HepG2 (cell line): ENCODE data around the gene AK8. TPM values are rescaled to one million over a fixed set of nuclear protein-coding genes. Genes with fewer than 3 reads are reported as not detected.
"Not testable (repeated sequence)": the region's sequence is repeated elsewhere in the genome, so short reads cannot be mapped to it uniquely, and the experiment has no call there.

ENCODE experiments used
- ATAC-seq: fragments of 200-7000 bp; cut with Tn5 transposase; 3 replicates; pipeline ENCODE4 v1.9.1; 2020; ENCODE audit warnings: mild to moderate bottlenecking, moderate library complexity
- BruUV-seq: library from RNA; stranded (reverse); fragments of 400-500 nt; replicated peaks from 2 replicates; lab custom pipeline; 2021; lab: Mats Ljungman, UMichigan
- CTCF ChIA-PET: fragments of 300-600 bp; formaldehyde crosslinking; extraction: SDS; loops from one replicate; lab custom pipeline; 2021; ENCODE audit warnings: low total read pairs, inconsistent platforms, low intra/inter-chr PET ratio; lab: Yijun Ruan, JAX
- POLR2A ChIA-PET: fragments of 350-600 bp; sonication (Branson Sonifier 250); formaldehyde crosslinking; loops from one replicate; lab custom pipeline; 2020; ENCODE audit warnings: antibody characterized with exemption, inconsistent platforms; lab: Yijun Ruan, JAX
- DNase-seq: peaks from one replicate; pipeline ENCODE4 v3.0.0-alpha.2; 2015; ENCODE audit warnings: low spot score
- FAIRE-seq: peaks from 3 replicates; lab custom pipeline; 2011; peaks lifted over from hg19 to GRCh38; lab: Jason Lieb, UNC
- H2AFZ ChIP-seq: one replicate; pipeline ENCODE4 v1.6.1; 2011; ENCODE audit warnings: low read length, inconsistent platforms
- H3K27ac ChIP-seq: fragments of 300-600 bp; 3 replicates; pipeline ENCODE4 v1.8.0; 2011; ENCODE audit warnings: mixed run types, mild to moderate bottlenecking, mixed read lengths, low read length, inconsistent platforms; ENCODE audit not compliant: insufficient read depth; ENCODE audit errors: extremely low read length
- H3K27me3 ChIP-seq, 2 experiments: fragments of 200-600 bp in 1 of 2; 2 replicates in 1 of 2; 3 replicates in 1 of 2; pipeline versions ENCODE4 v1.6.0 to v1.8.0; 2011; ENCODE audit warnings: low read length in 2 of 2, mild to moderate bottlenecking in 2 of 2, moderate library complexity in 2 of 2, inconsistent platforms in 1 of 2; ENCODE audit not compliant: insufficient read depth in 2 of 2, control insufficient read depth in 1 of 2
- H3K36me3 ChIP-seq, 2 experiments: fragments of 200-600 bp in 1 of 2; replicated peaks in 1 of 2; 2 replicates in 1 of 2; 3 replicates in 1 of 2; pipeline versions ENCODE4 v1.5.1 to v1.8.0; 2011; ENCODE audit warnings: low read length in 2 of 2, inconsistent platforms in 1 of 2; ENCODE audit not compliant: insufficient read depth in 2 of 2, control insufficient read depth in 1 of 2
- H3K4me1 ChIP-seq: 2 replicates; pipeline ENCODE4 v1.5.1; 2012; ENCODE audit warnings: low read length, inconsistent platforms; ENCODE audit not compliant: insufficient read depth
- H3K4me2 ChIP-seq: 2 replicates; pipeline ENCODE4 v1.6.0; 2011; ENCODE audit warnings: low read depth, low read length, inconsistent platforms
- H3K4me3 ChIP-seq, 3 experiments: fragments of 200-600 bp in 1 of 3; sonication (generic), shearing (Covaris generic) in 1 of 3; replicated peaks in 1 of 3; 2 replicates each; pipeline ENCODE4 v1.5.1; 2011 to 2016; ENCODE audit warnings: low read length in 3 of 3, inconsistent platforms in 2 of 3, low read depth in 2 of 3, mild to moderate bottlenecking in 2 of 3, control low read depth in 1 of 3, mixed read lengths in 1 of 3; ENCODE audit not compliant: insufficient read depth in 1 of 3
- H3K79me2 ChIP-seq: one replicate; pipeline ENCODE4 v1.6.1; 2011; ENCODE audit warnings: low read length, inconsistent platforms; ENCODE audit not compliant: insufficient read depth
- H3K9ac ChIP-seq: 2 replicates; pipeline ENCODE4 v1.6.0; 2011; ENCODE audit warnings: mild to moderate bottlenecking, low read depth, low read length, inconsistent platforms; ENCODE audit not compliant: insufficient read depth
- H3K9me3 ChIP-seq: 2 replicates; pipeline ENCODE4 v1.5.1; 2012; ENCODE audit warnings: mild to moderate bottlenecking, low read length
- H4K20me1 ChIP-seq: 2 replicates; pipeline ENCODE4 v1.6.0; 2011; ENCODE audit warnings: inconsistent platforms, mild to moderate bottlenecking, low read length, moderate library complexity; ENCODE audit not compliant: insufficient read depth
- HOXA3 ChIP-seq: sonication (generic); formaldehyde crosslinking; IDR thresholded peaks from 2 replicates; pipeline ENCODE4 v1.5.0; 2020; ENCODE audit warnings: missing genetic modification reagents
- MXD4 ChIP-seq: IDR thresholded peaks from 2 replicates; pipeline ENCODE4 v1.6.1; 2016; ENCODE audit warnings: mild to moderate bottlenecking, missing biosample characterization, missing genetic modification reagents
- NR2F6 ChIP-seq, 2 experiments: IDR thresholded peaks; 2 replicates each; pipeline ENCODE4 v1.6.1; 2016; ENCODE audit warnings: antibody characterized with exemption in 1 of 2, mild to moderate bottlenecking in 1 of 2
- TAF15 ChIP-seq: fragments of 200-400 bp; formaldehyde crosslinking; IDR thresholded peaks from one replicate; pipeline ENCODE4 v1.6.1; 2018; ENCODE audit warnings: mild to moderate bottlenecking, low read depth, low read length; ENCODE audit not compliant: poor library complexity, severe bottlenecking
- TCF12 ChIP-seq, 2 experiments: fragments of 450-650 bp in 1 of 2; sonication (generic) in 1 of 2; formaldehyde crosslinking in 1 of 2; IDR thresholded peaks; 2 replicates each; pipeline versions ENCODE4 v1.6.1 to v1.8.0; 2017 to 2022; ENCODE audit warnings: antibody characterized with exemption in 1 of 2, mild to moderate bottlenecking in 1 of 2, missing genetic modification reagents in 1 of 2, moderate library complexity in 1 of 2
- ZNF501 ChIP-seq: sonication (generic); formaldehyde crosslinking; IDR thresholded peaks from 2 replicates; pipeline ENCODE4 v1.5.1; 2020; ENCODE audit warnings: mild to moderate bottlenecking, moderate library complexity, missing genetic modification reagents
- ZNF547 ChIP-seq: sonication (generic); formaldehyde crosslinking; IDR thresholded peaks from 2 replicates; pipeline ENCODE4 v1.5.1; 2020; ENCODE audit warnings: mild to moderate bottlenecking, missing genetic modification reagents
- ZNF704 ChIP-seq: sonication (generic); formaldehyde crosslinking; IDR thresholded peaks from 2 replicates; pipeline ENCODE4 v1.8.1; 2023; ENCODE audit warnings: mild to moderate bottlenecking, inconsistent platforms, moderate library complexity, missing genetic modification reagents, borderline replicate concordance
- ZSCAN29 ChIP-seq: sonication (generic); formaldehyde crosslinking; conservative IDR thresholded peaks from 2 replicates; pipeline ENCODE4 v1.4.0; 2020; ENCODE audit warnings: mild to moderate bottlenecking, missing genetic modification reagents
- WGBS: methylation state at CpG from one replicate; pipeline ENCODE4 v1.1.6; 2017; ENCODE audit warnings: low lambda C conversion rate; 5-methylcytosine and 5-hydroxymethylcytosine counted together
- in situ Hi-C: cut with HindIII; loops from 2 replicates; pipeline ENCODE4 v1.10.0; 2017; ENCODE audit warnings: low pct_unique_long_range_greater_than_20kb; ENCODE audit not compliant: extremely low pct_ligation_motif_present
- intact Hi-C: fragments of 100-400 bp; cut with micrococcal nuclease; formaldehyde crosslinking; loops from one replicate; pipeline ENCODE4 v1.10.0; 2022; ENCODE audit not compliant: unreplicated experiment
- polyA plus RNA-seq, 8 experiments: library from polyadenylated mRNA; depleted of rRNA in 3 of 8; stranded (reverse) in 7 of 8; unstranded in 1 of 8; fragments of >200 nt; fragmentation: Illumina TruSeq in 4 of 8; extraction: Trizol in 4 of 8; gene quantifications; 2 replicates each; pipeline versions ENCODE4 v1.2.1 to v1.2.3, GENCODE V29; 2011 to 2016; ENCODE audit warnings: low read depth in 4 of 8, missing spikeins in 1 of 8, mixed read lengths in 1 of 8; ENCODE audit not compliant: insufficient read depth in 1 of 8
- total RNA-seq, 5 experiments: library from RNA; depleted of rRNA; stranded (reverse); fragments of >200 nt; fragmentation: Illumina TruSeq; extraction: Trizol; gene quantifications; 2 replicates each; pipeline ENCODE4 v1.2.3, GENCODE V29; 2016; ENCODE audit warnings: low read depth in 1 of 5

The AK8 gene
- total and polyA plus RNA-seq, 2 of the 13 experiments (the other 11 are each of a cell fraction or from before 2014, with no cell fraction given), result 0.11 TPM; not detected in 1

DNA sequence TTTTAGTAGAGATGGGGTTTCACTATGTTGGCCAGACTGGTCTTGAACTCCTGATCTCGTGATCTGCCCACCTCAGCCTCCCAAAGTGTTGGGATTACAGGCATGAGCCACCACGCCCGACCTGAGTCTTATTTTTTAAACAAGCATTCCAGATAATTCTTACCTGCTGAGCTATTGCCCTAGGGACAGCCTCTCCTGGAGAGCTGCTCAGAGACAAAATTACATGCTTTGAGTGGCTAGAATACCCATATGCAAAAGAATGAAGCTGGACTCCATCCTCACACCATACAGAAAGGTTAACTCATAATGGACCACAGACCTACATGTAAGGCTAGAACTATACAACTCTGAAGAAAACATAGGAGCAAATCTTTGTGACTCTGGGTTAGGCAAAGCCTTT is 166.2 kb downstream of the AK8 start:
- ChIA-PET POLR2A (no interaction called here), CTCF (no interaction called here)
- Histone ChIP-seq H3K27me3 (peaks cover 3 to 9% of the 10 kb centered on the region in 2 experiments; a peak in 4 of 5 replicates), H3K79me2 (no peaks in the 10 kb centered on the region), H3K9me3 (no peaks in the 10 kb centered on the region), H3K36me3 (no peaks in the 10 kb centered on the region), H3K27ac (no peak overlapping the region), H3K4me3 (no peak overlapping the region), H3K4me1 (no peaks in the 10 kb centered on the region), H4K20me1 (no peaks in the 10 kb centered on the region), H2AFZ (no peak overlapping the region), H3K9ac (no peak overlapping the region), H3K4me2 (no peak overlapping the region)
- WGBS, result 34% methylated on average over 3 of the region's 3 CpGs
- FAIRE-seq (no peak), ATAC-seq (no peak), DNase-seq (no peak)
- intact Hi-C loops, result no loop called here
- TF ChIP-seq ZSCAN29 (CRISPR knock-in tag), result no peak
- BruUV-seq, result no TSS peak
- in situ Hi-C loops, result no loop called here

GRCh38 chr9:132711152-132711551 is 166.9 kb downstream of the AK8 start:
- CTCF ChIA-PET, FAIRE-seq, H3K79me2 ChIP-seq, ATAC-seq, in situ Hi-C loops, H3K9ac ChIP-seq, intact Hi-C loops, H3K4me3 ChIP-seq, H2AFZ ChIP-seq, H3K4me2 ChIP-seq, H4K20me1 ChIP-seq, H3K27ac ChIP-seq, H3K9me3 ChIP-seq, BruUV-seq, H3K27me3 ChIP-seq, H3K4me1 ChIP-seq, POLR2A ChIA-PET, DNase-seq, H3K36me3 ChIP-seq: not testable (repeated sequence)
- 69% methylated on average over 5 of the region's 5 CpGs for WGBS

DNA sequence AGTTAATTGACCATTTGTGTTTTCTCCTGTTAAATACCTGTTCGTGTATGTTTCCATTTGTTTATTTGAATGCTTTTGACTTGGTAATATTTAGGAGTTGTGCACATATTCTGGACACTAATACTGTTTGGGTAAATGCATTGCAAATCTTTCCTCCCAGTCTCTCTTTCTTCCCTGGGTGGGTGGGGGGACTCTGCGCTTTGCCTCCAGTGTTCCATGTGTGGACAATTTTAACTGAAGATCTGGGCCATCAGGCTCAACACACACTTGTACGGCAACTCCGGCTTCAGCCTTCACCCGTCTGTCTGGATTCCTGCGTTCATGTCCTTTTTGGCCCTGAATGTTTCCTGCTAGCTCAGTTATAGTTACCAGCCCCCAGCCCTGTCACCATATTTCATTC is 167.8 kb downstream of the AK8 start:
- 40% methylated on average over 6 of the region's 6 CpGs for WGBS
- H3K4me1 ChIP-seq, result no peaks in the 10 kb centered on the region
- no peak for DNase-seq
- H3K79me2 ChIP-seq, result no peaks in the 10 kb centered on the region
- no peak overlapping the region for H2AFZ ChIP-seq
- H3K4me2 ChIP-seq, result no peak overlapping the region
- BruUV-seq, result no TSS peak
- ChIA-PET CTCF (no interaction called here), POLR2A (no interaction called here)
- H3K4me3 ChIP-seq, result no peak overlapping the region
- in situ Hi-C loops, result no loop called here
- no peak overlapping the region for H3K9ac ChIP-seq
- intact Hi-C loops, result no loop called here
- no peak for FAIRE-seq
- ATAC-seq, result no peak
- peaks cover 3 to 9% of the 10 kb centered on the region in 2 experiments; a peak in 3 of 5 replicates for H3K27me3 ChIP-seq
- H3K36me3 ChIP-seq, result no peaks in the 10 kb centered on the region
- H3K9me3 ChIP-seq, result no peaks in the 10 kb centered on the region
- H4K20me1 ChIP-seq, result no peaks in the 10 kb centered on the region
- H3K27ac ChIP-seq, result no peak overlapping the region
- TF ChIP-seq MXD4 (no peak), NR2F6 (IDR thresholded peaks at IDR 0.05) (no peak), NR2F6 (CRISPR knock-in tag; IDR thresholded peaks at IDR 0.05) (no peak), TCF12 (IDR thresholded peaks at IDR 0.05) (no peak), TCF12 (CRISPR knock-in tag; IDR thresholded peaks at IDR 0.05) (no peak), HOXA3 (no peak), ZNF547 (no peak), TAF15 (no peak), ZNF501 (no peak), ZNF704 (CRISPR knock-in tag) (no peak)
